ENCODE results near the gene ERC2.

ERC2 gene

DNA sequence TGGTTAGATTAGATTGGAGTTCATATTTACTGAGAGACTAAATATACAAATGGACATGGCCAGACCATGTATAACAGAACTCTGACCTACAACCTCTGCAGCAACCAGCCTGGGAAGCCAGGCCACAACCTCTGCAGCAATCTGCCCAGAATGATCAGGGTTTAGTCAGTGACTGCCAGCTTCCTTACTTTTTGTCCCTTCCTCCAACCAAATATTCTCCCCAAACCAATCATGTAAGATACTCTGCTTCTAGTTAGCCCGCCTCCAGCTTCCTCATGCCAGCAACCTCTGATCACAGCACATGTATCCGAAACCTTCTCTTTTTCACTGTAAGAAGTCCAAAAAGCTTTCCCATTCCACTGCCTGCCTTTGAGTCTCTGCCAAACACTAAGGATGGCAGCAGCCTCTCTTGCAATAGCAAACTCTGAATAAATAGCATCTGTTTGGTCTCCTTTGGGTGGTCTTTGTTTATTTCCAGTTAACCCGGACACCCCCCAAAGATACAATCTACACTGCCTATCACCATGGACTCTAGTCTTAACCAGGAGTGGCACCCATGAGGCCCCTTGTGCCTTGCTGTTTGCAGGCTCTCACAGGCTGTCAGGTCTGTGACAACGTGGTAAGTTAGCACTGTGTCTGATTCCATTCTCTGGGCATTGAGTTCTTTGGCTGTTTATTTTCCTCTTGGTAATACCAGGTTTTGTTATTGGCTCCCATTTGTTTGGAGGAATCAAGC lies 102.2 kb downstream of the ERC2 start (continued):
- TF ChIP-seq ZNF292 (tag by site-specific recombination; IDR thresholded peaks at IDR 0.05; ENCODE audit: borderline replicate concordance, low read depth): no peak
- no peak for TF ChIP-seq MZF1 (tag by site-specific recombination; IDR thresholded peaks at IDR 0.05; ENCODE audit: borderline replicate concordance)
- TF ChIP-seq ZNF692 (tag by site-specific recombination; IDR thresholded peaks at IDR 0.05): no peak
- no peak for TF ChIP-seq ZNF248 (tag by site-specific recombination; IDR thresholded peaks at IDR 0.05)
- TF ChIP-seq HOXD13 (CRISPR knock-in tag; IDR thresholded peaks at IDR 0.05; ENCODE audit: borderline replicate concordance): no peak

DNA sequence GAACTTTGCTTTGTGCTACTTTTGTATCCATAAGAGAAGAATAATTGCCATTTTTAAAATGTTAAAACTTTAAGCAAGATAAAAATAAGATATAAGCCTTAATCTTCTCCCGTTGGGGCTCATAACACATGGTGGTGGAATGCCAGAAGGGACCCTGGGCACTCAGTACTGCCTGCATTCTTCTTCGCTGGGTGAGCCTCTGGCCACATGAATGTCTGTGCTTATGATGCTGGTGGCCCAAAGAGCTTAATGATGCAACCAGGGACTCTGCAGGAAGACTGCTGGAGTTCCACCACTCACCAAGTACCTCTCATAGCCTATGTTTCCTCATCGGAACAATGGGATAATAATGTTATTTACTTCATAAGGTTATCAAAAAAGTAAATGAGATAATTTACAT lies 103.6 kb downstream of the ERC2 start:
- TF ChIP-seq ZNF416 (tag by site-specific recombination; IDR thresholded peaks at IDR 0.05) (no peak), ZFP69B (tag by site-specific recombination; IDR thresholded peaks at IDR 0.05) (no peak)
- Histone ChIP-seq H3K27ac (ENCODE audit: extremely low read depth, low read depth, low read length) (no peak overlapping the region), H3K4me1 (ENCODE audit: control insufficient read depth, insufficient read depth, low read length) (no peaks in the 10 kb centered on the region), H3K36me3 (ENCODE audit: control insufficient read depth in 2 of 2, insufficient read depth in 1 of 2, low read length in 2 of 2) (no peaks in the 10 kb centered on the region), H3K9me3 (ENCODE audit: control insufficient read depth, insufficient read depth, low read depth, low read length) (no peaks in the 10 kb centered on the region), H3K4me3 (ENCODE audit: low read depth, low read length) (no peak overlapping the region)
- POLR2A ChIA-PET: no interaction called here
- CTCF ChIA-PET: no interaction called here

DNA sequence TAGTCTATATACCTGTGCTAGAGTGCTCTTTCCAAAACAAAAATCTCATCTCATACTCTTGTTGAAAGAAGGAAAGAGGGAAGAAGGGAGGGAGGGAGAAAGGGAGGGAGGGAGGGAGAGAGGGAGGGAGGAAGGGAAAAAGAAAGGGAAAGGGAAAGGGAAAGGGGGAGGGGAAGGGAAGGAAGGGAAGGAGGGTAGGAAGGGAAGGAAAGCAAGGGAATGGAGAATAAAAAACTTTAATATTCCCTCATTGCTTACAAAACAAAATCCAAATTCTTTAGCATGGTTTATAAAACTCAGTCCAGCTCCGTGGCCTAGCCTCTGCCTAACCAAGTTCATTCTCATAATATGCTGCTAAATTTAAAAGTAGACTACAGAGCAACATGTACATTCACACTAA lies 104.5 kb downstream of the ERC2 start:
- POLR2A ChIA-PET: no interaction called here
- H3K9me3 ChIP-seq (ENCODE audit: control insufficient read depth, insufficient read depth, low read depth, low read length): no peaks in the 10 kb centered on the region
- H3K36me3 ChIP-seq (ENCODE audit: control insufficient read depth in 2 of 2, insufficient read depth in 1 of 2, low read length in 2 of 2): no peaks in the 10 kb centered on the region
- CTCF ChIA-PET: interaction anchor here (0.9 kb wide), 1 partner anchor 83 kb away, joined by 3 read pairs; no protein-coding TSS in a partner anchor
- TF ChIP-seq, protein P1, sequence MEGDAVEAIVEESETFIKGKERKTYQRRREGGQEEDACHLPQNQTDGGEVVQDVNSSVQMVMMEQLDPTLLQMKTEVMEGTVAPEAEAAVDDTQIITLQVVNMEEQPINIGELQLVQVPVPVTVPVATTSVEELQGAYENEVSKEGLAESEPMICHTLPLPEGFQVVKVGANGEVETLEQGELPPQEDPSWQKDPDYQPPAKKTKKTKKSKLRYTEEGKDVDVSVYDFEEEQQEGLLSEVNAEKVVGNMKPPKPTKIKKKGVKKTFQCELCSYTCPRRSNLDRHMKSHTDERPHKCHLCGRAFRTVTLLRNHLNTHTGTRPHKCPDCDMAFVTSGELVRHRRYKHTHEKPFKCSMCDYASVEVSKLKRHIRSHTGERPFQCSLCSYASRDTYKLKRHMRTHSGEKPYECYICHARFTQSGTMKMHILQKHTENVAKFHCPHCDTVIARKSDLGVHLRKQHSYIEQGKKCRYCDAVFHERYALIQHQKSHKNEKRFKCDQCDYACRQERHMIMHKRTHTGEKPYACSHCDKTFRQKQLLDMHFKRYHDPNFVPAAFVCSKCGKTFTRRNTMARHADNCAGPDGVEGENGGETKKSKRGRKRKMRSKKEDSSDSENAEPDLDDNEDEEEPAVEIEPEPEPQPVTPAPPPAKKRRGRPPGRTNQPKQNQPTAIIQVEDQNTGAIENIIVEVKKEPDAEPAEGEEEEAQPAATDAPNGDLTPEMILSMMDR (tag by site-specific recombination; IDR thresholded peaks at IDR 0.05): no peak
- TF ChIP-seq ZNF701 (tag by site-specific recombination; IDR thresholded peaks at IDR 0.05): no peak
- no peak for TF ChIP-seq ZNF501 (tag by site-specific recombination; IDR thresholded peaks at IDR 0.05)
- no peak for TF ChIP-seq ZNF433 (tag by site-specific recombination; IDR thresholded peaks at IDR 0.05; ENCODE audit: low read depth)
- TF ChIP-seq RBAK (tag by site-specific recombination; IDR thresholded peaks at IDR 0.05): no peak
- TF ChIP-seq KLF16 (tag by site-specific recombination; IDR thresholded peaks at IDR 0.05): no peak
- TF ChIP-seq ZNF473 (tag by site-specific recombination; IDR thresholded peaks at IDR 0.05): no peak
- TF ChIP-seq PRDM1 (tag by site-specific recombination; IDR thresholded peaks at IDR 0.05): peak; percentile 61; the same call in 1 of the 2 replicates
- H3K27ac ChIP-seq (ENCODE audit: extremely low read depth, low read depth, low read length): no peak overlapping the region
- no peaks in the 10 kb centered on the region for H3K4me1 ChIP-seq (ENCODE audit: control insufficient read depth, insufficient read depth, low read length)
- no peak overlapping the region for H3K4me3 ChIP-seq (ENCODE audit: low read depth, low read length)

DNA sequence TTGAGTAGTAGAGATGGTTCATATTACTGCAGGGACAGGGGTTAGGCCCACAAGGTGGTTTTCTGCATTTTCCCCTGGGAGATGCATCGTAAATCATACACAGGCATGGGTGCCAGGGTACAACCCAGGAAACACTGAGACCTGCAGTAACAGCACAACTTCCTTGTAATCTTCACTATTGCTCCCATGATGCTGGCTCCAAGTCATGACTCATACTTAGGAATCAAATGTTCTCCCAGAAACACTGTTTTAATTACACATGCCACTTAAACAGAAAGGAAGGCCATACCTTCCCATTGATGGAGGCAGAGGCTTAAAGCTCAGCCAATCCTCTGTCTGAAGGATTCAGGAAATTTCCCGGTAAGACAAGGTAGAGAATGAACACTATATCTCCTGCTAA lies 106.5 kb downstream of the ERC2 start:
- ChIA-PET POLR2A (no interaction called here), CTCF (interaction anchor here (1.9 kb wide), 1 partner anchor 14 kb away, joined by 9 read pairs; no protein-coding TSS in a partner anchor)
- Histone ChIP-seq H3K27ac (ENCODE audit: extremely low read depth, low read depth, low read length) (no peak overlapping the region), H3K9me3 (ENCODE audit: control insufficient read depth, insufficient read depth, low read depth, low read length) (no peaks in the 10 kb centered on the region), H3K4me1 (ENCODE audit: control insufficient read depth, insufficient read depth, low read length) (no peaks in the 10 kb centered on the region), H3K36me3 (ENCODE audit: control insufficient read depth in 2 of 2, insufficient read depth in 1 of 2, low read length in 2 of 2) (no peaks in the 10 kb centered on the region), H3K4me3 (ENCODE audit: low read depth, low read length) (no peak overlapping the region)
- TF ChIP-seq ZNF140 (tag by site-specific recombination; IDR thresholded peaks at IDR 0.05) (no peak), GLI4 (tag by site-specific recombination; IDR thresholded peaks at IDR 0.05) (no peak), SP7 (tag by site-specific recombination; IDR thresholded peaks at IDR 0.05) (0 out of 2 replicates have a peak, but pooled peaks have one; percentile 19), ZNF211 (tag by site-specific recombination; IDR thresholded peaks at IDR 0.05; ENCODE audit: low read depth) (no peak), ZNF626 (tag by site-specific recombination; IDR thresholded peaks at IDR 0.05) (no peak), ZNF561 (tag by site-specific recombination; IDR thresholded peaks at IDR 0.05; ENCODE audit: borderline replicate concordance) (no peak)

All from HEK293 (cell line).